ENCODE results near the gene AHCY. TPM values are rescaled to one million over a fixed set of nuclear protein-coding genes. Genes with fewer than 3 reads are reported as not detected.
"Not testable (repeated sequence)": the region's sequence is repeated elsewhere in the genome, so short reads cannot be mapped to it uniquely, and the experiment has no call there.

The AHCY gene
- total RNA-seq, 1 donor from 2014 or later: 342 TPM

GRCh38 chr20:34328928-34329677 is 25.9 kb upstream of the AHCY start:
- no peaks in the 10 kb centered on the region for H3K9me3 Mint-ChIP-seq
- no peaks in the 10 kb centered on the region for H3K27me3 Mint-ChIP-seq
- H3K27ac Mint-ChIP-seq: no peak overlapping the region
- H3K4me1 Mint-ChIP-seq (ENCODE audit: unreplicated experiment): peaks cover 28% of the 10 kb centered on the region
- no peak for TF ChIP-seq CTCF (conservative IDR thresholded peaks at IDR 0.05)
- H3K4me3 Mint-ChIP-seq: no peak overlapping the region
- H3K36me3 Mint-ChIP-seq: no peaks in the 10 kb centered on the region
- no peak for DNase-seq (ENCODE audit: extremely low spot score, unreplicated experiment)

- not testable (repeated sequence) for H3K27me3 Mint-ChIP-seq; H3K9me3 Mint-ChIP-seq; DNase-seq (ENCODE audit: extremely low spot score, unreplicated experiment); H3K4me3 Mint-ChIP-seq; H3K36me3 Mint-ChIP-seq; H3K27ac Mint-ChIP-seq
- H3K4me1 Mint-ChIP-seq (ENCODE audit: unreplicated experiment): peaks cover 22% of the 10 kb centered on the region
Observed at GRCh38 chr20:34328207-34328606, 25.1 kb upstream of the AHCY start.

- Mint-ChIP-seq H3K9me3 (no peaks in the 10 kb centered on the region), H3K36me3 (no peaks in the 10 kb centered on the region), H3K27ac (no peak overlapping the region), H3K27me3 (no peaks in the 10 kb centered on the region), H3K4me1 (ENCODE audit: unreplicated experiment) (peaks cover 18% of the 10 kb centered on the region), H3K4me3 (no peak overlapping the region)
- no peak for TF ChIP-seq CTCF (conservative IDR thresholded peaks at IDR 0.05)
- DNase-seq (ENCODE audit: extremely low spot score, unreplicated experiment): no peak
Observed at GRCh38 chr20:34324541-34324940, 21.4 kb upstream of the AHCY start.

- Mint-ChIP-seq H3K27ac (no peak overlapping the region), H3K4me3 (no peak overlapping the region), H3K4me1 (ENCODE audit: unreplicated experiment) (peaks cover 18% of the 10 kb centered on the region), H3K36me3 (no peaks in the 10 kb centered on the region), H3K9me3 (peaks cover 4% of the 10 kb centered on the region), H3K27me3 (no peaks in the 10 kb centered on the region)
- TF ChIP-seq CTCF (conservative IDR thresholded peaks at IDR 0.05): no peak
- DNase-seq (ENCODE audit: extremely low spot score, unreplicated experiment): no peak
Observed at GRCh38 chr20:34322267-34323105, 19.3 kb upstream of the AHCY start.

GRCh38 chr20:34320861-34321260 is 17.7 kb upstream of the AHCY start:
- Mint-ChIP-seq H3K27me3 (no peaks in the 10 kb centered on the region), H3K9me3 (peaks cover 6% of the 10 kb centered on the region), H3K27ac (no peak overlapping the region), H3K4me1 (ENCODE audit: unreplicated experiment) (peaks cover 16% of the 10 kb centered on the region), H3K4me3 (no peak overlapping the region), H3K36me3 (no peaks in the 10 kb centered on the region)
- TF ChIP-seq CTCF (conservative IDR thresholded peaks at IDR 0.05): no peak
- no peak for DNase-seq (ENCODE audit: extremely low spot score, unreplicated experiment)

Measured in type B pancreatic cell (in vitro differentiated cells).